ENCODE data around the gene GRIK1.

The GRIK1 gene

DNA sequence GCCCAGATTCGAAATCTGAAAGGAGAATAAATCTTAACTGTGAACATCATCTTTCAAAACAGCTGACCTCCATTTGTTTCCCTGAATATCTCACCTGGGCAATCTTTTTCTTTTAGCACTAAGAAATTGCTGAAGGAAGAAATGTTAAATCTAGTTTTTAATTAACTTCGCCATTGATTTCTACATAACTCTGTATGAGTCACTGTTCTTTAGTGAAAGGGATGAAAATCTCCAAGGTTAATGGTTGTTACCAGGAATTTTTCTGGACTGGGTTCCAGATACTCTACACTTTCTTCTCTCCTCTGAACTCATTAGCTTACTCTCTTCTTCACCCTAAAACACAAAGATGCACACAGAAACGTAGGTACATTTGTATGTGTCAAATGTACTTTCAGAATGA lies 405.3 kb downstream of the GRIK1 start:
- Histone ChIP-seq H3K4me3 (no peak overlapping the region), H3K36me3 (ENCODE audit: insufficient read depth, low read length) (no peaks in the 10 kb centered on the region), H3K9me3 (ENCODE audit: low read depth, low read length) (no peaks in the 10 kb centered on the region), H3K9ac (ENCODE audit: insufficient read length) (no peak overlapping the region), H3K27ac (no peak overlapping the region)
- no peak for DNase-seq (ENCODE audit: low read depth, low spot score)
- TF ChIP-seq FOXP2 (optimal IDR thresholded peaks at IDR 0.05; ENCODE audit: control extremely low read depth, extremely low read length, insufficient read depth): no peak
- no peak for TF ChIP-seq POLR2AphosphoS5 (IDR thresholded peaks at IDR 0.05; ENCODE audit: borderline replicate concordance, low read depth, low read length)
- TF ChIP-seq EZH2 (IDR thresholded peaks at IDR 0.05): no peak

GRCh38 chr21:29529139-29529538 lies 410.7 kb downstream of the GRIK1 start:
- Histone ChIP-seq H3K36me3 (ENCODE audit: insufficient read depth, low read length) (no peaks in the 10 kb centered on the region), H3K9me3 (ENCODE audit: low read depth, low read length) (peaks cover 5% of the 10 kb centered on the region; the same call in 1 of the 2 replicates), H3K27ac (no peak overlapping the region), H3K4me3 (no peak overlapping the region), H3K9ac (ENCODE audit: insufficient read length) (no peak overlapping the region)
- TF ChIP-seq EZH2 (IDR thresholded peaks at IDR 0.05): no peak
- TF ChIP-seq FOXP2 (optimal IDR thresholded peaks at IDR 0.05; ENCODE audit: control extremely low read depth, extremely low read length, insufficient read depth): no peak
- TF ChIP-seq POLR2AphosphoS5 (IDR thresholded peaks at IDR 0.05; ENCODE audit: borderline replicate concordance, low read depth, low read length): no peak
- no peak for DNase-seq (ENCODE audit: low read depth, low spot score)

DNA sequence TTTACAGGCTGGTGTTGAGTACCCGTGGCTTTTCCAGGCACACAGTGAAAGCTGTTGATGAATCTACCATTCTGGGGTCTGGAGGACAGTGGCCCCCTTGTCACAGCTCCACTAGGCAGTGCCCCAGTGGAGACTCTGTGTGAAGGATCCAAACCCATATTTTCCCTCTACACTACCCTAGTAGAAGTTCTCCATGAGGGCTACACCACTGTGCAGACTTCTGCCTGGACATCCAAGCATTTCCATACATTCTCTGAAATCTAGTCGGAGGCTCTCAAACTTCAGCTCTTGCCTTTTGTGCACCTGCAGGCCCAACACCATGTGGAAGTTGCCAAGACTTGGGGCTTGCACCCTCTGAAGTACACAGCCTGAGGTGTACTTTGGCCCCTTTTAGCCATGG lies 413.3 kb downstream of the GRIK1 start:
- Histone ChIP-seq H3K4me3 (no peak overlapping the region), H3K9ac (ENCODE audit: insufficient read length) (no peak overlapping the region), H3K27ac (no peak overlapping the region), H3K9me3 (ENCODE audit: low read depth, low read length) (peaks cover 5% of the 10 kb centered on the region; the same call in 1 of the 2 replicates), H3K36me3 (ENCODE audit: insufficient read depth, low read length) (no peaks in the 10 kb centered on the region)
- TF ChIP-seq POLR2AphosphoS5 (IDR thresholded peaks at IDR 0.05; ENCODE audit: borderline replicate concordance, low read depth, low read length) (no peak), EZH2 (IDR thresholded peaks at IDR 0.05) (no peak), FOXP2 (optimal IDR thresholded peaks at IDR 0.05; ENCODE audit: control extremely low read depth, extremely low read length, insufficient read depth) (no peak)
- DNase-seq (ENCODE audit: low read depth, low spot score): no peak

- no peaks in the 10 kb centered on the region for H3K36me3 ChIP-seq (ENCODE audit: insufficient read depth, low read length)
- no peak overlapping the region for H3K4me3 ChIP-seq
- no peak for DNase-seq (ENCODE audit: low read depth, low spot score)
- H3K27ac ChIP-seq: no peak overlapping the region
- H3K9ac ChIP-seq (ENCODE audit: insufficient read length): no peak overlapping the region
- TF ChIP-seq EZH2 (IDR thresholded peaks at IDR 0.05): no peak
- peaks cover 5% of the 10 kb centered on the region; the same call in 1 of the 2 replicates for H3K9me3 ChIP-seq (ENCODE audit: low read depth, low read length)
Measured at GRCh38 chr21:29524055-29524454, 415.7 kb downstream of the GRIK1 start.

DNA sequence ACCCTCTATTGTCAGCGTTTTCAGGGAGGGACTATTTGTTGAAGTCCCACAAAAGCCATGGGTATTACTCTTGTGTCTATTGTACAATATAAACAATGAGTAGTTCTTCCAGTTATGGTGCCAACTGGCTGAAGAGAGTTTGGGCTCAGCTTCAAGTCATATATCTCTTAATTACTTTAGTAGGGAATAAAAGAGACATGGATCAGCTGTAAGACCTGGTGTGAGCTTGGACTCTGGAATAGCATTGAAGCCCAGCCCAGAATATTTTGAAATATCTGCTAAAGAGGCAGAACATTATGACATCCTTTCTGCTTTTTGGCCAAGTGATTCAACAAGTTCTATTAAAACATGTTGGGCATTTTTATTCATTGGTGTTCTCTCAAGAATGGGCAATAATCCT lies 416.1 kb downstream of the GRIK1 start:
- Histone ChIP-seq H3K27ac (no peak overlapping the region), H3K9ac (ENCODE audit: insufficient read length) (no peak overlapping the region), H3K9me3 (ENCODE audit: low read depth, low read length) (peaks cover 5% of the 10 kb centered on the region; the same call in 1 of the 2 replicates), H3K36me3 (ENCODE audit: insufficient read depth, low read length) (no peaks in the 10 kb centered on the region), H3K4me3 (no peak overlapping the region)
- TF ChIP-seq FOXP2 (optimal IDR thresholded peaks at IDR 0.05; ENCODE audit: control extremely low read depth, extremely low read length, insufficient read depth) (no peak), POLR2AphosphoS5 (IDR thresholded peaks at IDR 0.05; ENCODE audit: borderline replicate concordance, low read depth, low read length) (no peak), EZH2 (IDR thresholded peaks at IDR 0.05) (no peak)
- DNase-seq (ENCODE audit: low read depth, low spot score): no peak

- no peak for TF ChIP-seq POLR2AphosphoS5 (IDR thresholded peaks at IDR 0.05; ENCODE audit: borderline replicate concordance, low read depth, low read length)
- no peak for TF ChIP-seq FOXP2 (optimal IDR thresholded peaks at IDR 0.05; ENCODE audit: control extremely low read depth, extremely low read length, insufficient read depth)
- no peak for TF ChIP-seq EZH2 (IDR thresholded peaks at IDR 0.05)
- H3K9ac ChIP-seq (ENCODE audit: insufficient read length): no peak overlapping the region
- no peak overlapping the region for H3K4me3 ChIP-seq
- H3K9me3 ChIP-seq (ENCODE audit: low read depth, low read length): peaks cover 5% of the 10 kb centered on the region; the same call in 1 of the 2 replicates
- H3K36me3 ChIP-seq (ENCODE audit: insufficient read depth, low read length): no peaks in the 10 kb centered on the region
- DNase-seq (ENCODE audit: low read depth, low spot score): no peak
- H3K27ac ChIP-seq: no peak overlapping the region
Measured at GRCh38 chr21:29521872-29522271, 417.9 kb downstream of the GRIK1 start.

DNA sequence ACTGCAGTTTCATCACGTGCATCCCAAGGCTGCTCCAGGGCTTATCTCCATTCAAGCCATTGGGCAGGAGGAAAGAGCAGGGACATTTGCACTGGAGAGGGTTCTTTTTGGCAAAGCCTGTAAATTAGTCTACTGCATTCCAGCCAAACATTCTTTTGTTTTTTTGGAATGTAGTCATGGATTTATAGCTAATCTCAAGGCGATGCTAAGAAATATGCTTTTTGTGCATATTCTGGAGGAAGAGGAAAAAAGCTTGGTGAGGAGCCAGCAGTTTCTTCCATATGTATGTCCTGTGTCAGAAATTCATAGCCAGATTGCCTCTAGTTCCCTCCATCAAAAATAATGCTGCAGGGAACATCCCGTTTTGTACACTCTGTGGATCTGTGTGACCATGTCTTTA lies 419.6 kb downstream of the GRIK1 start:
- Histone ChIP-seq H3K36me3 (ENCODE audit: insufficient read depth, low read length) (no peaks in the 10 kb centered on the region), H3K9ac (ENCODE audit: insufficient read length) (no peak overlapping the region), H3K4me3 (no peak overlapping the region), H3K27ac (no peak overlapping the region), H3K9me3 (ENCODE audit: low read depth, low read length) (no peaks in the 10 kb centered on the region)
- TF ChIP-seq FOXP2 (optimal IDR thresholded peaks at IDR 0.05; ENCODE audit: control extremely low read depth, extremely low read length, insufficient read depth) (no peak), EZH2 (IDR thresholded peaks at IDR 0.05) (no peak), POLR2AphosphoS5 (IDR thresholded peaks at IDR 0.05; ENCODE audit: borderline replicate concordance, low read depth, low read length) (no peak)
- no peak for DNase-seq (ENCODE audit: low read depth, low spot score)

DNA sequence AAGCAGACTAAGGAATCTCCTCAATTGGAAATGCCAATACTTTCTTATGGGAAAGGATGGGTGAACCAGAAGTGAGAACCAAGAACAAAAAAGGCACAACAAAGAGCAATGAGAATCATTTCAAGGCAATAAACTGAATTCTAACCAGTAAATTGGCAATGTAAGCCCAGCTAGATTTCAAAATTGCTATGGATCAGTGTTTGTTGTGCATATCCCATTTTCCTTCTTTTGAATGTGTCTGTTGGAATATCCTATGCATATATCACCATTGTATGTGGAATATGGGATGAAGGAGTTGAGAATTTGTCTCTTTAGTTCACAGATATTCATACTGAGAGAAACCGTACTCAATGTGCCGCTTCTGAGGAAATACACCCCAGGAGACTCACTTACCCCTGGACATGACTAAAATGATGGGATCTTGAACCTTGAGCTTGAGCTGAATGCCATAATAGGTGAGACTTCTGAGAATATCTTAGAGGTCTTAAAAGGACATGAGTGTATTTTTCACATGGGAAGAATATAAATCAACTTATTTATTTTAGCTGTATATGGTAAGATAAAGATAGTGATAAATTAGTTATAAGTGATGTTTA lies 425.0 kb downstream of the GRIK1 start:
- no peak for DNase-seq (ENCODE audit: low read depth, low spot score)

GRCh38 chr21:29513535-29513934 lies 426.3 kb downstream of the GRIK1 start:
- no peak overlapping the region for H3K9ac ChIP-seq (ENCODE audit: insufficient read length)
- H3K9me3 ChIP-seq (ENCODE audit: low read depth, low read length): no peaks in the 10 kb centered on the region; the same call in 1 of the 2 replicates
- H3K4me3 ChIP-seq: no peak overlapping the region
- TF ChIP-seq FOXP2 (optimal IDR thresholded peaks at IDR 0.05; ENCODE audit: control extremely low read depth, extremely low read length, insufficient read depth) (no peak), EZH2 (IDR thresholded peaks at IDR 0.05) (no peak), POLR2AphosphoS5 (IDR thresholded peaks at IDR 0.05; ENCODE audit: borderline replicate concordance, low read depth, low read length) (no peak)
- DNase-seq (ENCODE audit: low read depth, low spot score): no peak
- H3K27ac ChIP-seq: no peak overlapping the region
- no peaks in the 10 kb centered on the region for H3K36me3 ChIP-seq (ENCODE audit: insufficient read depth, low read length)

More for the DNA sequence above, 425.0 kb downstream of the GRIK1 start:
- Histone ChIP-seq H3K4me3 (no peak overlapping the region), H3K27ac (no peak overlapping the region), H3K9ac (ENCODE audit: insufficient read length) (no peak overlapping the region), H3K36me3 (ENCODE audit: insufficient read depth, low read length) (no peaks in the 10 kb centered on the region), H3K9me3 (ENCODE audit: low read depth, low read length) (no peaks in the 10 kb centered on the region; the same call in 1 of the 2 replicates)
- TF ChIP-seq POLR2AphosphoS5 (IDR thresholded peaks at IDR 0.05; ENCODE audit: borderline replicate concordance, low read depth, low read length) (no peak), FOXP2 (optimal IDR thresholded peaks at IDR 0.05; ENCODE audit: control extremely low read depth, extremely low read length, insufficient read depth) (no peak), EZH2 (IDR thresholded peaks at IDR 0.05) (no peak)

Data from SK-N-MC (cell line).